GM19452 (cell line): ENCODE measurements around the gene SPIRE2.
A peak's percentile ranks its signal among the peaks of the same experiment; 100 is the strongest.
"Not testable (repeated sequence)": the region's sequence is repeated elsewhere in the genome, so short reads cannot be mapped to it uniquely, and the experiment has no call there.

Experiments
- ATAC-seq: cut with Tn5 transposase; IDR thresholded peaks from one replicate; pipeline ENCODE4 v1.9.1; 2021; ENCODE audit not compliant: unreplicated experiment

SPIRE2 gene

GRCh38 chr16:89863741-89864526 lies 35.7 kb downstream of the SPIRE2 start:
- peak; percentile 74 for ATAC-seq

GRCh38 chr16:89864527-89864820 lies 36.2 kb downstream of the SPIRE2 start:
- ATAC-seq: no peak

GRCh38 chr16:89867918-89868317 lies 39.6 kb downstream of the SPIRE2 start:
- no peak for ATAC-seq

- ATAC-seq: no peak
Measured at GRCh38 chr16:89869911-89870310, 41.6 kb downstream of the SPIRE2 start.

GRCh38 chr16:89870440-89870839 lies 42.2 kb downstream of the SPIRE2 start:
- ATAC-seq: no peak

GRCh38 chr16:89871895-89872294 lies 43.6 kb downstream of the SPIRE2 start:
- ATAC-seq: no peak

GRCh38 chr16:89873109-89873971 lies 45.1 kb downstream of the SPIRE2 start, which contains the start of gene TCF25:
Gene TCF25 (plus strand): TSS chr16:89873592. CDS start chr16:89873668, 76 bp downstream.
- peak; percentile 45 for ATAC-seq

- peak; percentile 47 for ATAC-seq
Measured at GRCh38 chr16:89873972-89874689, 45.9 kb downstream of the SPIRE2 start.

GRCh38 chr16:89879123-89879522 lies 50.8 kb downstream of the SPIRE2 start:
- ATAC-seq: not testable (repeated sequence)

GRCh38 chr16:89880477-89881367 lies 52.4 kb downstream of the SPIRE2 start:
- no peak for ATAC-seq

- no peak for ATAC-seq
Measured at GRCh38 chr16:89881368-89881730, 53.1 kb downstream of the SPIRE2 start.

GRCh38 chr16:89883346-89884040 lies 55.2 kb downstream of the SPIRE2 start:
- no peak for ATAC-seq

GRCh38 chr16:89884041-89884421 lies 55.8 kb downstream of the SPIRE2 start:
- no peak for ATAC-seq

- no peak for ATAC-seq
Measured at GRCh38 chr16:89887243-89887642, 59.0 kb downstream of the SPIRE2 start.

- ATAC-seq: no peak
Measured at GRCh38 chr16:89890200-89890599, 61.9 kb downstream of the SPIRE2 start.

GRCh38 chr16:89890886-89891657 lies 62.8 kb downstream of the SPIRE2 start:
- no peak for ATAC-seq

- no peak for ATAC-seq
Measured at GRCh38 chr16:89892055-89892630, 63.9 kb downstream of the SPIRE2 start.

- ATAC-seq: no peak
Measured at GRCh38 chr16:89892635-89893034, 64.4 kb downstream of the SPIRE2 start.
